Measurements from ENCODE around the gene SULT1A1.

DNA sequence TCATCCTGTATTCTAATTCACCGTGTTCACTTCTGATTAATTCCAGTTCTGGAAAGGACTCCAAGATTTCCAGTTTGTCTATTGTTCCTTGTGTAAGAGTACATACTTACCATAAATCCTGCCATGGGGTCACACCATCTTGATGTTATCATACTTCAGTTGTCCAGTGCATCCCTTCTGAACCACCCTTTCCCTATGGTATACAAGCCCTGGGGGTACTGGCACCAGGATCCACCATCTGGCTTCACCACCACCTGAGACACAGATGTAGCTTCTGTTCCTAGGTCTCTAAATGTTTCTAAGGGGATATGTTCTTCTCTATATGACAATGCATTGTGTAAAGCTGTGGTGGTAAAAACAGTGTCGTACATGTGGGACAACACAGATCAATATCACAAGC is 34.9 kb downstream of the SULT1A1 start:
- TF ChIP-seq, protein P1, sequence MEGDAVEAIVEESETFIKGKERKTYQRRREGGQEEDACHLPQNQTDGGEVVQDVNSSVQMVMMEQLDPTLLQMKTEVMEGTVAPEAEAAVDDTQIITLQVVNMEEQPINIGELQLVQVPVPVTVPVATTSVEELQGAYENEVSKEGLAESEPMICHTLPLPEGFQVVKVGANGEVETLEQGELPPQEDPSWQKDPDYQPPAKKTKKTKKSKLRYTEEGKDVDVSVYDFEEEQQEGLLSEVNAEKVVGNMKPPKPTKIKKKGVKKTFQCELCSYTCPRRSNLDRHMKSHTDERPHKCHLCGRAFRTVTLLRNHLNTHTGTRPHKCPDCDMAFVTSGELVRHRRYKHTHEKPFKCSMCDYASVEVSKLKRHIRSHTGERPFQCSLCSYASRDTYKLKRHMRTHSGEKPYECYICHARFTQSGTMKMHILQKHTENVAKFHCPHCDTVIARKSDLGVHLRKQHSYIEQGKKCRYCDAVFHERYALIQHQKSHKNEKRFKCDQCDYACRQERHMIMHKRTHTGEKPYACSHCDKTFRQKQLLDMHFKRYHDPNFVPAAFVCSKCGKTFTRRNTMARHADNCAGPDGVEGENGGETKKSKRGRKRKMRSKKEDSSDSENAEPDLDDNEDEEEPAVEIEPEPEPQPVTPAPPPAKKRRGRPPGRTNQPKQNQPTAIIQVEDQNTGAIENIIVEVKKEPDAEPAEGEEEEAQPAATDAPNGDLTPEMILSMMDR (IDR thresholded peaks at IDR 0.05): no peak
- TF ChIP-seq POLR2A (IDR thresholded peaks at IDR 0.05): no peak
